Right lobe of liver (tissue), 6 donors: ENCODE measurements around the gene RHOBTB1. TPM values are rescaled to one million over a fixed set of nuclear protein-coding genes. Genes with fewer than 3 reads are reported as not detected.

Experiments
- ATAC-seq, 4 donors: fragments of 200-7000 bp; cut with Tn5 transposase; one replicate each; pipeline ENCODE4 v1.9.1; 2020; ENCODE audit warnings: mild to moderate bottlenecking in 4 of 4, moderate library complexity in 4 of 4
- DNase-seq, 3 donors: peaks; one replicate each; pipeline ENCODE4 v3.0.0-alpha.2; 2020
- H3K27ac ChIP-seq, 3 donors: fragments of 200-600 bp; one replicate each; pipeline ENCODE4 v1.8.0; 2022
- H3K27me3 ChIP-seq, 2 donors: fragments of 200-600 bp; one replicate each; pipeline ENCODE4 v1.8.0; 2022
- H3K36me3 ChIP-seq, 4 donors: fragments of 200-600 bp; sonication (generic) in 1 of 4; one replicate each; pipeline versions ENCODE4 v1.5.1 to v1.8.0; 2017 to 2022; ENCODE audit warnings: control low read depth in 1 of 4
- H3K4me1 ChIP-seq, 4 donors: fragments of 200-600 bp; sonication (generic) in 1 of 4; one replicate each; pipeline versions ENCODE4 v1.5.1 to v1.8.0; 2017 to 2022; ENCODE audit warnings: control low read depth in 1 of 4
- H3K4me3 ChIP-seq, 3 donors: fragments of 200-600 bp; one replicate each; pipeline ENCODE4 v1.8.0; 2022
- H3K9me3 ChIP-seq, 4 donors: fragments of 200-600 bp; sonication (generic) in 1 of 4; one replicate each; pipeline versions ENCODE4 v1.5.1 to v1.8.0; 2017 to 2022; ENCODE audit warnings: control low read depth in 1 of 4
- CTCF ChIP-seq, 4 donors: fragments of 200-600 bp in 3 of 4; fragments of 450-650 bp in 1 of 4; IDR thresholded peaks; one replicate each; pipeline versions ENCODE4 v1.5.1 to v1.8.0; 2016 to 2022; ENCODE audit warnings: antibody characterized with exemption in 4 of 4, mild to moderate bottlenecking in 2 of 4
- POLR2A ChIP-seq: fragments of 450-650 bp; IDR thresholded peaks from one replicate; pipeline ENCODE4 v1.6.1; 2017; ENCODE audit warnings: antibody characterized with exemption, mild to moderate bottlenecking
- WGBS: methylation state at CpG from one replicate; pipeline ENCODE4 v1.1.6; 2018; ENCODE audit warnings: low coverage, low lambda C conversion rate; ENCODE audit not compliant: insufficient coverage; ENCODE audit errors: missing lambda C conversion rate; 5-methylcytosine and 5-hydroxymethylcytosine counted together
- intact Hi-C, 2 donors: fragments of 100-400 bp; cut with DNase I; formaldehyde crosslinking; loops; one replicate each; pipeline versions ENCODE4 v1.11.2 to v1.14.1; 2022
- total RNA-seq, 6 experiments: library from RNA; depleted of rRNA in 2 of 6; stranded (reverse); fragments of >200 nt in 2 of 6; fragmentation: NEBNext Ultra II Directional in 3 of 6; extraction: Animal tissue kit (Norgen Biotek cat#: 25700) in 3 of 6; gene quantifications; one replicate each; pipeline versions ENCODE4 v1.1.0 to v1.2.4, GENCODE V29; 2016 to 2023
- donor health status: DM: no; HTN: yes; CAD: no.
- donor health status: DM: no; HTN: no; CAD: no.
- donor health status: DM: no; HTN: no; CAD: no.
- donor health status: DM: no; HTN: yes; CAD: no.
- donor health status: DM: no; HTN: yes; CAD: no.

RHOBTB1 gene
- total RNA-seq, 6 experiments from 2014 or later: 3.0 to 5.4 (median 4.4) TPM

- WGBS: 82% methylated on average over 3 of the region's 4 CpGs
- Histone ChIP-seq H3K27me3 (no peaks in the 10 kb centered on the region), H3K9me3 (no peaks in the 10 kb centered on the region), H3K36me3 (no peaks in the 10 kb centered on the region), H3K4me1 (no peaks in the 10 kb centered on the region), H3K27ac (no peak overlapping the region), H3K4me3 (no peak overlapping the region)
- DNase-seq (no peak), ATAC-seq (no peak)
- no peak for TF ChIP-seq CTCF (IDR thresholded peaks at IDR 0.05)
- TF ChIP-seq POLR2A: no peak
- intact Hi-C loops: no loop called here
These were observed 70.2 kb downstream of the RHOBTB1 start for GRCh38 chr10:60873758-60874157.

GRCh38 chr10:60872451-60872850, 71.5 kb downstream of the RHOBTB1 start:
- no peak overlapping the region for H3K4me3 ChIP-seq
- H3K9me3 ChIP-seq: no peaks in the 10 kb centered on the region
- H3K4me1 ChIP-seq: no peaks in the 10 kb centered on the region
- H3K27me3 ChIP-seq: no peaks in the 10 kb centered on the region
- no peak for DNase-seq
- ATAC-seq: no peak
- no peak for TF ChIP-seq CTCF (IDR thresholded peaks at IDR 0.05)
- TF ChIP-seq POLR2A: no peak
- intact Hi-C loops: no loop called here
- 75% methylated on average over 11 of the region's 11 CpGs for WGBS
- H3K27ac ChIP-seq: no peak overlapping the region
- no peaks in the 10 kb centered on the region for H3K36me3 ChIP-seq

GRCh38 chr10:60871215-60871614, 72.8 kb downstream of the RHOBTB1 start:
- no peak for DNase-seq
- Histone ChIP-seq H3K9me3 (no peaks in the 10 kb centered on the region), H3K4me3 (no peak overlapping the region), H3K27ac (no peak overlapping the region), H3K27me3 (no peaks in the 10 kb centered on the region), H3K4me1 (no peaks in the 10 kb centered on the region), H3K36me3 (no peaks in the 10 kb centered on the region)
- no peak for ATAC-seq
- intact Hi-C loops: no loop called here
- no peak for TF ChIP-seq CTCF (IDR thresholded peaks at IDR 0.05)
- TF ChIP-seq POLR2A: no peak
- WGBS: 75% methylated on average over 6 of the region's 8 CpGs

GRCh38 chr10:60870803-60871202, 73.2 kb downstream of the RHOBTB1 start:
- H3K4me1 ChIP-seq: no peaks in the 10 kb centered on the region
- TF ChIP-seq POLR2A: no peak
- no peak for TF ChIP-seq CTCF (IDR thresholded peaks at IDR 0.05)
- H3K9me3 ChIP-seq: no peaks in the 10 kb centered on the region
- H3K4me3 ChIP-seq: no peak overlapping the region
- H3K27me3 ChIP-seq: no peaks in the 10 kb centered on the region
- intact Hi-C loops: no loop called here
- H3K27ac ChIP-seq: no peak overlapping the region
- no peaks in the 10 kb centered on the region for H3K36me3 ChIP-seq
- DNase-seq (no peak), ATAC-seq (no peak)
- 34% methylated on average over 3 of the region's 3 CpGs for WGBS

- WGBS: 92% methylated on average over 2 of the region's 2 CpGs
- no peaks in the 10 kb centered on the region for H3K9me3 ChIP-seq
- ATAC-seq: peak in 2 of 4 donors; percentile 27 to 45
- DNase-seq: no peak
- no peaks in the 10 kb centered on the region for H3K27me3 ChIP-seq
- intact Hi-C loops: no loop called here
- H3K36me3 ChIP-seq: no peaks in the 10 kb centered on the region
- H3K4me1 ChIP-seq: no peaks in the 10 kb centered on the region
- TF ChIP-seq CTCF (IDR thresholded peaks at IDR 0.05) (peak in 2 of 4 donors; percentile 16 to 19), POLR2A (no peak)
- H3K4me3 ChIP-seq: no peak overlapping the region
- H3K27ac ChIP-seq: no peak overlapping the region
These were observed 73.6 kb downstream of the RHOBTB1 start for GRCh38 chr10:60870416-60870728.
